ENCODE data around the gene STEEP1. TPM values are rescaled to one million over a fixed set of nuclear protein-coding genes. Genes with fewer than 3 reads are reported as not detected.

Gene STEEP1
- total RNA-seq, 1 experiment from 2014 or later, result 25.8 TPM

- ATAC-seq, result no peak
- no peak overlapping the region for H3K27ac Mint-ChIP-seq
- CTCF ChIA-PET, result interaction anchor here (0.9 kb wide), 1 partner anchor 12 kb away, joined by 3 read pairs; no protein-coding TSS in a partner anchor
Measured at GRCh38 chrX:119500061-119500800, 65.0 kb downstream of the STEEP1 start.

More at GRCh38 chrX:119500061-119500800, 65.0 kb downstream of the STEEP1 start:
- no peak for DNase-seq (ENCODE audit: low spot score)
- Mint-ChIP-seq H3K4me1 (peaks cover 5% of the 10 kb centered on the region; the same call in 1 of the 2 replicates), H3K4me3 (no peak overlapping the region), H3K36me3 (no peaks in the 10 kb centered on the region), H3K9me3 (no peaks in the 10 kb centered on the region), H3K27me3 (ENCODE audit: low read depth) (no peaks in the 10 kb centered on the region; the same call in none of the 2 replicates)
- TF ChIP-seq JUN (CRISPR knock-in tag; IDR thresholded peaks at IDR 0.05) (no peak), GABPB1 (CRISPR knock-in tag; IDR thresholded peaks at IDR 0.05) (no peak), NR2C2 (CRISPR knock-in tag; IDR thresholded peaks at IDR 0.05) (no peak), SMAD3 (CRISPR knock-in tag; IDR thresholded peaks at IDR 0.05; ENCODE audit: borderline replicate concordance) (no peak), FOXP1 (CRISPR knock-in tag; IDR thresholded peaks at IDR 0.05; ENCODE audit: borderline replicate concordance) (no peak), STAT6 (CRISPR knock-in tag; conservative IDR thresholded peaks at IDR 0.05; ENCODE audit: low read depth) (no peak), ARID4B (CRISPR knock-in tag; IDR thresholded peaks at IDR 0.05; ENCODE audit: borderline replicate concordance) (no peak), CREM (CRISPR knock-in tag; IDR thresholded peaks at IDR 0.05) (no peak), NFYB (CRISPR knock-in tag; conservative IDR thresholded peaks at IDR 0.05; ENCODE audit: low read depth) (no peak), AR (CRISPR knock-in tag; IDR thresholded peaks at IDR 0.05) (no peak), ATF6 (CRISPR knock-in tag; IDR thresholded peaks at IDR 0.05) (no peak), ETV6 (CRISPR knock-in tag; IDR thresholded peaks at IDR 0.05) (no peak), TEAD4 (CRISPR knock-in tag; IDR thresholded peaks at IDR 0.05) (no peak), NR3C1 (CRISPR knock-in tag; conservative IDR thresholded peaks at IDR 0.05; ENCODE audit: low read depth) (no peak), ZNF219 (CRISPR knock-in tag; IDR thresholded peaks at IDR 0.05; ENCODE audit: borderline replicate concordance) (no peak), RORB (CRISPR knock-in tag; IDR thresholded peaks at IDR 0.05) (no peak)
- POLR2A ChIA-PET, result interaction anchor here (0.6 kb wide), 1 partner anchor 74 kb away, joined by 3 read pairs; no protein-coding TSS in a partner anchor
